Mucosa of rectum (tissue), 2 donors: ENCODE data around the gene RNF123.
A peak's percentile ranks its signal among the peaks of the same experiment; 100 is the strongest.

ENCODE experiments used
- H3K27ac ChIP-seq, 2 donors: one replicate each; pipeline ENCODE4 v1.7.0; 2013; ENCODE audit warnings: inconsistent platforms in 2 of 2, low read depth in 2 of 2, low read length in 2 of 2
- H3K27me3 ChIP-seq, 2 donors: one replicate each; pipeline ENCODE4 v1.7.0; 2013; ENCODE audit warnings: low read length in 2 of 2; ENCODE audit not compliant: control insufficient read depth in 2 of 2, insufficient read depth in 2 of 2
- H3K36me3 ChIP-seq, 2 donors: one replicate each; pipeline ENCODE4 v1.7.0; 2013; ENCODE audit warnings: low read length in 2 of 2; ENCODE audit not compliant: control insufficient read depth in 2 of 2, insufficient read depth in 2 of 2
- H3K4me1 ChIP-seq, 2 donors: one replicate each; pipeline ENCODE4 v1.7.0; 2013; ENCODE audit warnings: low read length in 2 of 2, mild to moderate bottlenecking in 1 of 2; ENCODE audit not compliant: control insufficient read depth in 2 of 2, insufficient read depth in 2 of 2
- H3K4me3 ChIP-seq, 2 donors: one replicate each; pipeline ENCODE4 v1.7.0; 2013; ENCODE audit warnings: low read length in 2 of 2
- H3K9ac ChIP-seq, 2 donors: one replicate each; pipeline ENCODE4 v1.7.0; 2013; ENCODE audit warnings: low read length in 2 of 2, low read depth in 1 of 2, mild to moderate bottlenecking in 1 of 2
- H3K9me3 ChIP-seq, 2 donors: one replicate each; pipeline ENCODE4 v1.7.0; 2013; ENCODE audit warnings: low read length in 2 of 2; ENCODE audit not compliant: control insufficient read depth in 2 of 2
- donor health status: healthy.
- donor health status: Normal muscosa, but diverticular disease.

RNF123 gene

DNA sequence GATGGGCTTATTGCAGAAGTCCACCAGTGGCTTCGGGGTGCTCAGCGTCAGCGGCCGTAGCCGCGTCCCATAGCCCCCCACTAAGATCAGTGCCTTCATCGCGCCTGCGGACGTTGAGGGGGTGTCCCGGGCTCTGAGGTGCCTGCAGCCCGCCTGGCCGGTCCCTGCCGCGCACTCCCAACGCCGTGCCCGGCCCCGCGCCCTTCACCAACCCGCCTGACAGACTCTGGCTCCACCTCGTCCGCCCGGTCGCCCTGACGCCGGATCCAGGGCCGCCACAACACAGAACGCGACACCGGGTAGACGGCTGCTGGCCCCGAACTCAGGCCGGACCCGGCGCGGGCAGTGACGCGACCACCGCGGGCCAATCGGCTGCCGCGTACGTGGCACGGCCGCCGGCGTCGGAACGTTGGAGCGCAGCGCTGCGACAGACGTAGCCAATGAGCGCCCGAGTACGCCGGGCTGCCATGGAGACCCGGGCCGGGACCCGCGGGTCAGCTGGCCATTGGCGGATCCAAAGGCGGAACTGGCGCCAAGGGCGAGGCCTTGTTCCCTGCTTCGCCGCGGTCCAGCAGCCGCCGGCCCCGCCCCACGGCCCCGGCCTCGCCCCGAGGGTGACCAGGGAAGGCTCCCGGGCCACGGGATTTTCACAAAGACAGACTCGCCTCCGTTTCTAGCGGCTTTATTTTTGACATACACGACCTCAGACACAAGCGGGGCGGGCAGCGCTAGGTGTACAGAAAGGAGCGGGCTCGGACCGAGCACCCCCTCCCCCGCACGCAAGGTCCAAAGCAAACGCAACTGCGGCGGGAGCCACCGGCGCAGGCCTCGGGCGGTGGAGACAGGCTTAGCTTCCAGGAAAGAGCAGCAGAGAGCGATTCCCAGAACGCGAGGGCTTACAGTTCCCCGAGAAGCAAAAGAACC is 34.5 kb downstream of the RNF123 start, which contains the start of gene GMPPB:
GMPPB (minus strand) TSS at position 324 of the 924 bp plus-strand sequence; CDS start at position 99, 225 bp downstream.
- H3K36me3 ChIP-seq, result peaks cover 28 to 48% of the 10 kb centered on the region in 2 donors
- H3K4me3 ChIP-seq, result peak within 1 kb of the TSS; percentile 91 to 98
- peak within 1 kb of the TSS; percentile 98 to 99 for H3K27ac ChIP-seq
- H3K9ac ChIP-seq, result peak within 1 kb of the TSS; percentile 99 to 100
- H3K27me3 ChIP-seq, result no peaks in the 10 kb centered on the region
- H3K4me1 ChIP-seq, result peaks cover 29 to 37% of the 10 kb centered on the region in 2 donors
- H3K9me3 ChIP-seq, result no peaks in the 10 kb centered on the region

DNA sequence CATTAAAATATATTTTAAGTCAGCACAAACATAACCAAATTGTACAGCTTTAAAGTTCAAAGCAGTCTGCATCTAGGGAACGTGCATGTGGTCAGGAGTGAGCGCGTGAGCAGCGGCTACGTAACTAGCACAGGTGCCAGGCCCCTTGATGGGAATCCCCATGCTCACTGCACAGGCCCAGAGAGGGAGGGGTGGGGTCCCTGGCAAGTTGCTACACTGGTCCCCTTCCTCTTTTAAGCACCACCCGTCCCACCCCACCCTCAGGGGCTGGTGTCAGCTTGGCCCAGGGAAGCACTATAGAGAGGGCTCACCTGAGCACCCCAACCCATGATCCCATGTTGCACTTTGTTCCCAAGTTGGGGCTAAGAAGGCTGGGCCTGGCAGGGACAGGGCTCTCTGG is 35.2 kb downstream of the RNF123 start:
- H3K36me3 ChIP-seq, result peaks cover 28 to 49% of the 10 kb centered on the region in 2 donors
- peak overlapping the region; percentile 89 to 99 for H3K27ac ChIP-seq
- no peaks in the 10 kb centered on the region for H3K27me3 ChIP-seq
- H3K9ac ChIP-seq, result peak overlapping the region; percentile 80 to 81
- H3K9me3 ChIP-seq, result no peaks in the 10 kb centered on the region
- H3K4me1 ChIP-seq, result peaks cover 23 to 32% of the 10 kb centered on the region in 2 donors
- peak overlapping the region; percentile 62 to 79 for H3K4me3 ChIP-seq

DNA sequence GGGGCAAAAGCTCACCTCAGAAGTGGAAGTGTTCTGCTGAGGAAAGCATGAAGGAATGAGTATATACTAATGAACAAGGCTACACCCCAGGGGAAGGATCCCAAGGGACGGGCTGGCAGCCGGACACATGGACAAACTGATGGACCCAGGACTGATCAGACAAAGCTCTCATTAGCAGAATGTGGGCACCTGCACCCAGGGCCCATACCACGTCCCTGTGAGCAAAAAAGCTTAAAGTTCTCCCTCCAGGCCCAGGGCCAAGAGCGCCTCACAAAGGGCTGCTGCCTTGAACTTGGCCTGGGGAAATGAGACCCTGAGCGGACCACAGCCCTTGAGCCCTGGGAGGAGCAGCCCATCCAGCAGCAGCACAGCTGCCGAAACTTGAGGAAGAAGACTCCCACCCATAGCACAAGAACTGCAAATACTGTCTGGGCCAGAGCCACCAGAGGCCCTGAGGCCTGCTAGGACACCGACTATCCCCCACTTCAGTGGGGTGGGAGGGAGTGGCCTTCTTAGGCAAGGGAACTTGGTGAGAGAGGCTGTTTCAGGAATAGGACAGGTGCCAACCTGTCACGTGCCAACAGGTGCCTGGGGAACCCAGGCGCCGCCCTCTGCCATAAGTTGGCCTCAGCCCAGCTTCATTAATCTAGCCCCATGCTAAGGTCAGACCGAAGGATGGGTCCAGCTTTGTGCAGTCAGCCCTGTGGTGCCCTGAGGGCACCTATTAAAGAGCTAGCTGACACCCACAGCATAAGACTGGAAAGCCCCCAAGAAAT is 36.7 kb downstream of the RNF123 start:
- Histone ChIP-seq H3K9ac (no peak overlapping the region), H3K36me3 (peaks cover 25 to 44% of the 10 kb centered on the region in 2 donors), H3K27ac (peak overlapping the region in 1 of 2 donors; percentile 23), H3K4me3 (no peak overlapping the region), H3K4me1 (peaks cover 23 to 30% of the 10 kb centered on the region in 2 donors), H3K9me3 (no peaks in the 10 kb centered on the region), H3K27me3 (no peaks in the 10 kb centered on the region)

GRCh38 chr3:49727154-49727923 is 38.0 kb downstream of the RNF123 start:
- Histone ChIP-seq H3K27me3 (no peaks in the 10 kb centered on the region), H3K4me1 (peaks cover 20 to 25% of the 10 kb centered on the region in 2 donors), H3K27ac (no peak overlapping the region), H3K9ac (no peak overlapping the region), H3K4me3 (no peak overlapping the region), H3K9me3 (no peaks in the 10 kb centered on the region), H3K36me3 (peaks cover 23 to 39% of the 10 kb centered on the region in 2 donors)

DNA sequence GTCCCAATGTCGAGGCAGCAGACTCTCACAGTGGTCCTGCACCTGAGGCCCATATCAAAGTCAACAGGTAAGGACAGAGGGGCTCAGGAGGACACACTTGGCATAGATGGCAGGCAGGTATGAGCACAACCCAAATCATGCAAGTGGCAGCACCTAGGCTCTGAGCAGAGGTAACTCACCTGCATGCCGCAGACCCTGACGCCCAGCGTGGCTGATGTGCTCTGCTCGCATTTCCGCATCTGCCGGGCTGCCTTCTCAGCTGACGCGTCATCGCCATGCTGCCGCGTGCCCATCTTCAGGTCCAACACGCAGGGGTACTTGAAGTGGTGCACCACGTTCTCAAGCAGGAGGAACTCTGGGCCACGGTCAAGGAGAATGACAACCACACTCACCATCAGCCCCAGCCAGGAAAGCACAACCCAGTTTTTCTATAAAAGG is 38.6 kb downstream of the RNF123 start:
- Histone ChIP-seq H3K4me1 (peaks cover 14 to 19% of the 10 kb centered on the region in 2 donors), H3K27ac (no peak overlapping the region), H3K9me3 (no peaks in the 10 kb centered on the region), H3K36me3 (peaks cover 25 to 41% of the 10 kb centered on the region in 2 donors), H3K27me3 (no peaks in the 10 kb centered on the region), H3K9ac (no peak overlapping the region), H3K4me3 (no peak overlapping the region)

DNA sequence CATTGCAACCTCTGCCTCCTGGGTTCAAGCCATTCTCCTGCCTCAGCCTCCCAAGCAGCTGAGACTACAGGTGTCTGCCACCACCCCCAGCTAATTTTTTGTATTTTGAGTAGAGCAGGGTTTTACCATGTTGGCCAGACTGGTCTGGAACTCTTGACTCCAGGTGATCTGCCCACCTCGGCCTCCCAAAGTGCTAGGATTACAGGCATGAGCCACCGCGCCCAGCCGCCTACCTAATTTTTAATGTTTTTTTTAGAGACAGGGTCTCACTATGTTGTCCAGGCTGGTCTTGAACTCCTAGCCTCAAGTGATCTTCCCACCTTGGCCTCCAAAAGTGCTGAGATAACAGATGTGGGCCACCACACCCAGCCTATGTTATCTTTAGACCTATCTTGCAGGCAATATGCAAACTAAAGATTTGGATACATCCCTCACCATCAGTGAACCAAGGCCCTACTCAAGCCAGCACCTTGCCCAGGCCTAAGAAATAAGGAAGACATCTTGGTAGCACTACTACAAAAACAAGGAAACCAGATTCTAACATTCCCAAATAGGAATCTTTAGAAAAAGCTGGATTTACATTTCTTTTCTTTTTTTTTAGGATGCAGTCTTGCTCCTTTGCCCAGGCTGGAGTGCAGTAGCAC is 40.7 kb downstream of the RNF123 start:
- no peaks in the 10 kb centered on the region for H3K27me3 ChIP-seq
- no peak overlapping the region for H3K27ac ChIP-seq
- H3K9ac ChIP-seq, result no peak overlapping the region
- peaks cover 1 to 10% of the 10 kb centered on the region in 2 donors for H3K4me1 ChIP-seq
- H3K4me3 ChIP-seq, result no peak overlapping the region
- peaks cover 39 to 54% of the 10 kb centered on the region in 2 donors for H3K36me3 ChIP-seq
- H3K9me3 ChIP-seq, result no peaks in the 10 kb centered on the region

- Histone ChIP-seq H3K9me3 (no peaks in the 10 kb centered on the region), H3K27me3 (no peaks in the 10 kb centered on the region), H3K4me3 (no peak overlapping the region), H3K9ac (no peak overlapping the region), H3K36me3 (peaks cover 51% of the 10 kb centered on the region in 2 donors), H3K27ac (no peak overlapping the region), H3K4me1 (no peaks in the 10 kb centered on the region)
Measured at GRCh38 chr3:49732597-49732996, 43.2 kb downstream of the RNF123 start.

DNA sequence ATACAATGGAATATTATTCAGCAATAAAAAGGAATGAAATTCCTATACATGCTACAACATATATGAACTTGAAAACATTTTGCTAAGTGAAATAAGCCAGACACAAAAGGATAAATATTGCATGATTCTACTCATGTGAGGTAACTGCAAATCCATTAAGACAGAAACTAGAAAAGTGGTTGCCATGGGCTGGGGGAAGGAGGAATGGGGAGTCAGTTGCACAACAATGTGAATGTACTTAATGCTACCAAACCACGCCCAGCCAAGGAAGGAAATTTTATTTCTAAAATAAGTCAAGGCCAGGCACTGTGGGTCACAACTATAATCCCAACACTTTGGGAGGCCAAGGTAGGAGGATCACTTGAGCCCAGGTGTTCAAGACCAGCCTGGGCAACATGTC is 44.2 kb downstream of the RNF123 start:
- no peaks in the 10 kb centered on the region for H3K4me1 ChIP-seq
- H3K4me3 ChIP-seq, result no peak overlapping the region
- no peaks in the 10 kb centered on the region for H3K9me3 ChIP-seq
- H3K27me3 ChIP-seq, result no peaks in the 10 kb centered on the region
- peaks cover 54% of the 10 kb centered on the region in 2 donors for H3K36me3 ChIP-seq
- no peak overlapping the region for H3K9ac ChIP-seq
- H3K27ac ChIP-seq, result no peak overlapping the region

GRCh38 chr3:49734752-49735151 is 45.4 kb downstream of the RNF123 start:
- Histone ChIP-seq H3K27me3 (no peaks in the 10 kb centered on the region), H3K36me3 (peaks cover 54 to 59% of the 10 kb centered on the region in 2 donors)

More at GRCh38 chr3:49734752-49735151, 45.4 kb downstream of the RNF123 start:
- H3K27ac ChIP-seq, result no peak overlapping the region
- H3K9me3 ChIP-seq, result no peaks in the 10 kb centered on the region
- H3K4me1 ChIP-seq, result no peaks in the 10 kb centered on the region
- H3K9ac ChIP-seq, result no peak overlapping the region
- no peak overlapping the region for H3K4me3 ChIP-seq
